Neural crest cell (in vitro differentiated cells): Measurements from ENCODE around the gene WDR45B. TPM values are rescaled to one million over a fixed set of nuclear protein-coding genes. Genes with fewer than 3 reads are reported as not detected.

ENCODE experiments used
- DNase-seq: peaks from one replicate; pipeline ENCODE4 v3.0.0; 2021; ENCODE audit warnings: low read depth, mixed read lengths, low spot score
- H3K27ac Mint-ChIP-seq: one replicate; pipeline ENCODE4 v1.8.0; 2021; ENCODE audit warnings: mild to moderate bottlenecking, mixed read lengths; ENCODE audit not compliant: unreplicated experiment
- H3K27me3 Mint-ChIP-seq: 2 replicates; pipeline ENCODE4 v1.8.0; 2021; ENCODE audit warnings: low read depth, mild to moderate bottlenecking, mixed read lengths
- H3K36me3 Mint-ChIP-seq: 2 replicates; pipeline ENCODE4 v1.8.0; 2021; ENCODE audit warnings: low read depth, mild to moderate bottlenecking, mixed read lengths
- H3K4me1 Mint-ChIP-seq: 2 replicates; pipeline ENCODE4 v1.8.0; 2021; ENCODE audit warnings: mixed read lengths
- H3K4me3 Mint-ChIP-seq: one replicate; pipeline ENCODE4 v1.8.0; 2021; ENCODE audit warnings: mild to moderate bottlenecking, mixed read lengths
- H3K9me3 Mint-ChIP-seq: 2 replicates; pipeline ENCODE4 v1.8.0; 2021; ENCODE audit warnings: mixed read lengths
- total RNA-seq: library from RNA; stranded (reverse); gene quantifications from 2 replicates; pipeline ENCODE4 v1.2.1, GENCODE V29; 2021
- TF ChIP-seq, protein P1 (sequence below): fragments of 200-600 bp; sonication (generic); conservative IDR thresholded peaks from 2 replicates; pipeline ENCODE4 v1.5.0; 2021; ENCODE audit warnings: antibody characterized with exemption, mild to moderate bottlenecking

The WDR45B gene
- total RNA-seq, 1 donor from 2014 or later, result 57.1 TPM

DNA sequence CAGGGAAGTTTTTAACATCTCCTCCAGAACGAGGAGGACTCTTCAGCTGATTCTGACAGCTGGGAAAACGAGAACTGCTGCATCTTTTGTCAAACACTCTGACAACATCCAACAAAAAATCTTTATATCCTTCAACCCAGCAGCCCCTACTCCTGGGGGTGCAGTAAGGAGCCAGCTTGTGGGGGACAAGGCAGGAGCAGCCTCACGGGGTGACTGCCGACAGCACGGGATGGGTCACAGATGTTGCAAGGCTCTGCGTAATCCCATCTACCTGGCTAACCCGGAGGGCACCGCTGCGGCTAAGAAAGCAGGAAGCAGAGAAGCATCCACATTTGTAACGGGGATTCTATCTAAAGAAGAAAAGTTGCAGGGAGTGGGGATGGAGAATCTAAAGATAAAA, 28.6 kb downstream of the WDR45B start:
- TF ChIP-seq, protein P1, sequence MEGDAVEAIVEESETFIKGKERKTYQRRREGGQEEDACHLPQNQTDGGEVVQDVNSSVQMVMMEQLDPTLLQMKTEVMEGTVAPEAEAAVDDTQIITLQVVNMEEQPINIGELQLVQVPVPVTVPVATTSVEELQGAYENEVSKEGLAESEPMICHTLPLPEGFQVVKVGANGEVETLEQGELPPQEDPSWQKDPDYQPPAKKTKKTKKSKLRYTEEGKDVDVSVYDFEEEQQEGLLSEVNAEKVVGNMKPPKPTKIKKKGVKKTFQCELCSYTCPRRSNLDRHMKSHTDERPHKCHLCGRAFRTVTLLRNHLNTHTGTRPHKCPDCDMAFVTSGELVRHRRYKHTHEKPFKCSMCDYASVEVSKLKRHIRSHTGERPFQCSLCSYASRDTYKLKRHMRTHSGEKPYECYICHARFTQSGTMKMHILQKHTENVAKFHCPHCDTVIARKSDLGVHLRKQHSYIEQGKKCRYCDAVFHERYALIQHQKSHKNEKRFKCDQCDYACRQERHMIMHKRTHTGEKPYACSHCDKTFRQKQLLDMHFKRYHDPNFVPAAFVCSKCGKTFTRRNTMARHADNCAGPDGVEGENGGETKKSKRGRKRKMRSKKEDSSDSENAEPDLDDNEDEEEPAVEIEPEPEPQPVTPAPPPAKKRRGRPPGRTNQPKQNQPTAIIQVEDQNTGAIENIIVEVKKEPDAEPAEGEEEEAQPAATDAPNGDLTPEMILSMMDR, result no peak
- Mint-ChIP-seq H3K4me3 (no peak overlapping the region), H3K27ac (peak overlapping the region; percentile 57), H3K27me3 (no peaks in the 10 kb centered on the region), H3K36me3 (peaks cover 19% of the 10 kb centered on the region), H3K4me1 (no peaks in the 10 kb centered on the region), H3K9me3 (no peaks in the 10 kb centered on the region)
- no peak for DNase-seq

DNA sequence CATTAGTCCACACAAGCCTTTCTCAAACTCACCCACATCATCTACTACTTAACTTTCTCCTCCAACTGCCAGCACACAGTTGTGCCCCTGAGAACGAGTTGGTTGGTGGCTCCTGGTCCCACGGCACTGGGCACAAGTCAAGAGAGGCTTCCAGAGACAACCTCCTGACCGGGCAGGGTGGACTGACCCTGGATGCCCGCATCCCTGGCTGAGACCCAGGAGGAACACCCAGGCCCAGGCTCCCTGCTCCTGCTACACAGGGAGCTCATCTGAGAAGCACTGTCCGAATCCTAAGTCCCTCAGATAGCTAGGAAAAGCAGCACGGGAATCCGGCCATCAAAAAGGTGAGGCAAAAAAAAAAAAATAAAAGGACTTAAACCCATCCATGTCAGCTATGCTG, 29.0 kb downstream of the WDR45B start:
- TF ChIP-seq, protein P1, result no peak
- no peak overlapping the region for H3K27ac Mint-ChIP-seq
- no peak for DNase-seq
- no peaks in the 10 kb centered on the region for H3K4me1 Mint-ChIP-seq
- H3K9me3 Mint-ChIP-seq, result no peaks in the 10 kb centered on the region
- H3K27me3 Mint-ChIP-seq, result no peaks in the 10 kb centered on the region
- H3K36me3 Mint-ChIP-seq, result peaks cover 22% of the 10 kb centered on the region
- H3K4me3 Mint-ChIP-seq, result no peak overlapping the region

DNA sequence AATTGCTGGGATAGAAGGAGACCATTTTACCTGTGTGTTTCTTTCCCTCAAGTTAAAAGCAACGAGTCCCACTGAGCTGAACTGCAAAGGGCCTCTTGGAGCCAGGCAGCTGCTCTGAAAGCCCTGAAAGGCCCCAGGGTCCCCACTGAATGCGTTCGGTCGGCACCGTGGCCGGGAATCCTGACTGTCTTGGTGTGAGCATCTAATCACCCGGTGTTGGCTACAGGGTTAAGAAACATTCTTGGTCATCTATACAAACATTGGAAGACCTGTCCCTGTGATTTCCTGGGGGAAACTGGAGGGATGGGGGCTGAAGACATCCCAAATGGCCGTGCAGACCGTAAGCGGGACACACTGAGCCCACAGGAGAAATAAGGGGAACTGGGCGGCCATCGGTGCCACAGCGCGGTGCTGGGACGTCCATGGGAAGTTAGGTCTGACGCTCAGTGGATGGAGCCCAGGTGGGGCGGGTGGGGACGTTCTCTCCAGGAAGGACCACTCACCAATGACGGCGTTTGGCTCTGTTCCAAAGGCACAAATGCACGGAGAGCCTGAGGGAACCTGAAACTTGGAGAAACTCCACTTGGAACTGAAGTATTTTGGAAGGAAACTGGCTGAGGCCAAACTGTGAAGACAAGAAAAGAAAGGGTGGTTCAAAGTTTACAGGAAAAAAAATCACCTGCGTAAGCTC, 32.1 kb downstream of the WDR45B start:
- peaks cover 4% of the 10 kb centered on the region for H3K4me1 Mint-ChIP-seq
- no peaks in the 10 kb centered on the region for H3K27me3 Mint-ChIP-seq
- H3K27ac Mint-ChIP-seq, result peak overlapping the region; percentile 75
- DNase-seq, result no peak
- TF ChIP-seq, protein P1, result no peak
- no peak overlapping the region for H3K4me3 Mint-ChIP-seq
- peaks cover 33% of the 10 kb centered on the region for H3K36me3 Mint-ChIP-seq
- H3K9me3 Mint-ChIP-seq, result no peaks in the 10 kb centered on the region

DNA sequence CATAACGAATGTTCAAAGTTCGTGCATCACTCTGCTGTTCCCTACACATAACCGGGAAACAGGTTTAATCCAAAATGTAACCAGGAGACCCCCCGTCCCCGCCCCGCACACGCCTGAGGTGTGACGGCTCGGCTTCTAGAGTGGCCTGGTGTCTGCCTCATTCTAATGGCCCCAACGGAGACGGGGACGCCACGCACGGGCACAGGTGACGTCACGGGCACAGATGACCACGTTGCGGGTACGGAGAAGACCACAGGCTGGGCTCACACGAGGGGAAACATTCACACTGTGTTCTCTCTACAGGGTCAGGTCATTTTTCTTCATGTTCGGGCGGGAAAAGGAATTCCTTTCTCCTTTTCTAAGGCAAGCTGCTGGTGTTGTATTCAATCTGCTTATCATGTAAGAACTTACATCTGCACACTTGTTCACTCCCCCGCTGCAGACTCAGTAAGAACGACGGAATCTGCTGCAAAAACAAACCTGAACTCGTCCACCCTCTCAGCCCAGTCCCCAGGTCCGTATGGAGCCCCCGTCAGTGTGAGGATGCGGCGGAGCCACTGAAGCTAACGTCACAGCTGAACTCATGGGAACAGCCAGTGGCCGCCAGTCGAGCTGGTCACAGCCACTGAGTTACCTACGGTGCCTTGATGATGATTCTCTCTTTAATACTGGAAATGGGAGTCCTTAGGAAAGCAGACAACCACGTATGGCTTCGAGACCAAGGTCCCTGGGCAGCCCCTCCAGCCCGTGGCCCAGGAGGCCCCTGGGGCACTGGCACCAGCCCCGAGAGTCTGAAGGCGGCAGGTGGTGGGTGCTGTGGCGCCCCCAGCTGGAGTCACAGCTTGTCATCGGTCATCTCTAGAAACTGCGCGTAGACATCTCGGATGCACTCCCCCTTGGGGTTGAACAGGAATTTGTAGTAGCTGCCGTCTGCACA, 32.9 kb downstream of the WDR45B start:
- peaks cover 31% of the 10 kb centered on the region for H3K36me3 Mint-ChIP-seq
- no peaks in the 10 kb centered on the region for H3K27me3 Mint-ChIP-seq
- TF ChIP-seq, protein P1, result no peak
- H3K9me3 Mint-ChIP-seq, result no peaks in the 10 kb centered on the region
- peaks cover 4% of the 10 kb centered on the region for H3K4me1 Mint-ChIP-seq
- no peak for DNase-seq
- peak overlapping the region; percentile 44 for H3K4me3 Mint-ChIP-seq
- peak overlapping the region; percentile 75 for H3K27ac Mint-ChIP-seq

DNA sequence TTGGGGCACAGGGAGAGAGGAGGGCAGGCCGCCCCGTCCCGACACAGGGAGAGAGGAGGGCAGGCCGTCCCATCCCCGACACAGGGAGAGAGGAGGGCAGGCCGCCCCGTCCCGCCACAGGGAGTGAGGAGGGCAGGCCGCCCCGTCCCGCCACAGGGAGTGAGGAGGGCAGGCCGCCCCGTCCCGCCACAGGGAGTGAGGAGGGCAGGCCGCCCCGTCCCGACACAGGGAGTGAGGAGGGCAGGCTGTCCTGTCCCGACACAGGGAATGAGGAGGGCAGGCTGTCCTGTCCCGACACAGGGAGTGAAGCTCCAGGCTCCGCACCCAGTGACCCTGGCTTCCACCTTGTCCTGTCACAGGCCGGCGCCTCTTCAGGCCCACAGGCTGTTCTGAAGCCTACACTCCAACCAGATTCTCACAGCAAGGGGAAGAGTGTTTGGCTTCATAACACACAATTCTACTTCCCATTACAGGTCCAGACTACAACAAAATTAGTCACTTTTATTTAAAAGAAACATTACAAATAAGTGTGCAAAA, 34.1 kb downstream of the WDR45B start:
- no peak for DNase-seq
- Mint-ChIP-seq H3K27ac (no peak overlapping the region), H3K4me1 (peaks cover 4% of the 10 kb centered on the region), H3K9me3 (no peaks in the 10 kb centered on the region), H3K36me3 (peaks cover 38% of the 10 kb centered on the region), H3K4me3 (no peak overlapping the region), H3K27me3 (no peaks in the 10 kb centered on the region)
- TF ChIP-seq, protein P1, result no peak
